ENCODE data around the gene SPATA16.
"Not testable (repeated sequence)": the region's sequence is repeated elsewhere in the genome, so short reads cannot be mapped to it uniquely, and the experiment has no call there.

SPATA16 gene

GRCh38 chr3:173140986-173141385, at the start of gene SPATA16:
Gene SPATA16, minus strand, starts transcription at chr3:173141235. Its CDS starts 23,504 bp downstream, at chr3:173117731.
- DNase-seq = no peak

DNA sequence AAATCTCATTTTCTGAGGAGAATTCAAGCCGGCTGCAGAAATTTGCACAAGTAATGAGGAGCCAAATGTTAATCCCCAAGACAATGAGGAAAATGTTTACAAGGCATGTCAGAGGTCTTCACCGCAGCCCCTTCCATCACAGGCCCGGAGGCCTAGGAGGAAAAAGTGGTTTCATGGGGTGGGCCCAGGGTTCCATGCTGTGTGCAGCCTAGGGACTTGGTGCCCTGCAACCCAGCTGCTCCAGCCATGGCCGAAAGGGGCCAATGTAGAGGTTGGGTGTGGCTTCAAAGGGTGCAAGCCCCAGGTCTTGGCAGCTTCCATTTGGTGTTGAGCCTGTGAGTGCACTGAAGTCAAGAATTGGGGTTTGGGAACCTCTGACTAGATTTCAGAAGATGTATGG, 42.0 kb upstream of the SPATA16 start:
- DNase-seq = not testable (repeated sequence)

GRCh38 chr3:173173652-173174051, 32.6 kb upstream of the SPATA16 start:
- DNase-seq = no peak

GRCh38 chr3:173159139-173159538, 18.1 kb upstream of the SPATA16 start:
- DNase-seq = not testable (repeated sequence)

- not testable (repeated sequence) for DNase-seq
Observed at GRCh38 chr3:173156533-173156932, 15.5 kb upstream of the SPATA16 start.

DNA sequence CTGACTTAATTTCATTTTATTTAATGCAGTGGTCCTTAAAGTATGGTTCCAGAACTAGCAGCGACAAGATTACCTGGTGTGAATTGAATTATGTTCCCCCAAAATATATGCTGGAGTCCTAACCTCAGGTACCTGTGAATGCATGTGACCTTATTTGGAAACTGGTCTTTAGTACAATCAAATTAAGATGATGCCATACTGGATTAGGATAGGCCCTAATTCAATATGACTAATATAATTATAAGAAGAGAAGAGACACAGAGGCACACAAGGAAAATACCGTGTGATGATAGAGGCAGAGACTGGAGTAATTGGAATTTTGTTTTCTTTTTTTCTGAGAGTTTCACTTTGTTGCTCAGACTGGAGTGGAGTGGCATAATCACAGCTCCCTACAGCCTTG, 12.6 kb upstream of the SPATA16 start:
- no peak for DNase-seq

GRCh38 chr3:173139420-173139819, 1.6 kb downstream of the SPATA16 start:
- no peak for DNase-seq

- DNase-seq = no peak
Observed at GRCh38 chr3:173138026-173138425, 3.0 kb downstream of the SPATA16 start.

DNA sequence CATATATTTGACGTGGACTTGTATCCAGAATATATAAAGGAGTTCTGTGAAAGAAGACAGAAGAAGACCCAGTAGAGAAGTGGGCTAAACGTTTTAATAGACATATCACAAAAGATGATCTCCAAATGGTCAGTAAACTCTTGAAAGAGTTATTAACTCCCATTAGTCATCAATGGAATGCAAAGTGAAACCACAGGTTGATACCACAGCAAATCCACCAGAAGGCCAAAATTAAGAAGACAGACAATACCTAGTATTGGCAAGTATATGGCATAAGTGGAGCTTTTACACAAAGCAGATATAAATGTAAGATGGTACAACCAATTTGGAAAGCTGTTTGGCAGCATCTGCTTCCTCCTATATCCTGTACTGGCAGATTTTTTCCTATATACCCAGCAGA, 6.0 kb downstream of the SPATA16 start:
- no peak for DNase-seq

DNA sequence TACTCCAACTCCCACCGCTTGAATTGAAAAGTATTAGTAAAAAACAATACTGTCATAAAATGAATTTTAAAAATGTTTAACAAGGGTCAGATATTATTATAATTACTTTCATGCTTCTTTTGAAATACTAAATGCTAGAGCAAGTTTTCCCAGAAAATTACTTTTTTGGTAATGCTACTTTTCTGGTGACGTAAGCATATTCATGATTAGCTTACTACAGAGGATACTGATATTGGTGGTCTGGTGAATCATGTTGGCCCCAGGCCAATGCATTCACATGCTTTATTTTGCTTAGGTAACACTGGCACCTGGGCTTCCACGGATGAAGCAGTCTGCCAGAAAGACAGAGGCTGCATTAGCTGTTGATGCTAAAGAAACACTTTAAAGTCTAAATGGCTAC, 12.4 kb downstream of the SPATA16 start:
- no peak for DNase-seq

- DNase-seq = no peak
Observed at GRCh38 chr3:173111321-173111720, 29.7 kb downstream of the SPATA16 start.

DNA sequence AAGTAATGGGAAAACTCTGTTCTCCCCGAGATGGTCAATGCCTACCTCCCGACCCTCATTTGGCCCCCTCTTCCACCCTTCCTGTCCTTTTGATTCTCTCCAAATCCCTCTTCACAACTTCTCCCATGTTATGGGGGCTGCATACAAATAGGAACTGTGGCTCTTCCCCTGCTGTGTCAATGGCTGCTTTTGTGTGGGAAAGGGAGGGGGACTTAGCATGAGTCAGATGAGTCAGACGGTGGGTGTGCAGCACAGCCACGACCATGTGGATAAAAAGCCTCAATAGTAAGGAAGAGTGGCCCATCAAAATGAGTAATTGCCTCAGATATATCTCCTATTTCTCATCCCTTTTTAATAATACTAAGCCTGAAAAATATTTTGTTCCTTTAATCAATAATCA, 31.9 kb downstream of the SPATA16 start:
- DNase-seq = no peak

GRCh38 chr3:173103469-173103868, 37.6 kb downstream of the SPATA16 start:
- DNase-seq = no peak

DNA sequence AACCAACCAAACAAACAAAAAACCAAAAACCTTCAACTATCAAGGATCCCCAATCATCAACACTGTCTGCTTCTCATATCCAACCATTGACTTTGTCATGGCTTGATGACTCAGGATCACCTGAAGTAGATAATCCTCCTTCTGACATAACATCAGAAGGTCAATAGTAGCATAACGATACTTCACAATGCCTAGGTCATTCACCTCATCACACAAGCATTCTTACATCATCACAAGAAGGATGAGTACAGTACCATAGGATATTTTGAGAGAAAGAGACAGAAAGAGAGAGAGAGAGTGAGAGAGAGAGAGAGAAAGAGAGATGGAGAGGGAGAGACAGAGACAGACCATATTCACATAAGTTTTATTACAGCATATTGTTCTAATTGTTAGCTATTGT, 42.1 kb downstream of the SPATA16 start:
- DNase-seq = no peak

DNA sequence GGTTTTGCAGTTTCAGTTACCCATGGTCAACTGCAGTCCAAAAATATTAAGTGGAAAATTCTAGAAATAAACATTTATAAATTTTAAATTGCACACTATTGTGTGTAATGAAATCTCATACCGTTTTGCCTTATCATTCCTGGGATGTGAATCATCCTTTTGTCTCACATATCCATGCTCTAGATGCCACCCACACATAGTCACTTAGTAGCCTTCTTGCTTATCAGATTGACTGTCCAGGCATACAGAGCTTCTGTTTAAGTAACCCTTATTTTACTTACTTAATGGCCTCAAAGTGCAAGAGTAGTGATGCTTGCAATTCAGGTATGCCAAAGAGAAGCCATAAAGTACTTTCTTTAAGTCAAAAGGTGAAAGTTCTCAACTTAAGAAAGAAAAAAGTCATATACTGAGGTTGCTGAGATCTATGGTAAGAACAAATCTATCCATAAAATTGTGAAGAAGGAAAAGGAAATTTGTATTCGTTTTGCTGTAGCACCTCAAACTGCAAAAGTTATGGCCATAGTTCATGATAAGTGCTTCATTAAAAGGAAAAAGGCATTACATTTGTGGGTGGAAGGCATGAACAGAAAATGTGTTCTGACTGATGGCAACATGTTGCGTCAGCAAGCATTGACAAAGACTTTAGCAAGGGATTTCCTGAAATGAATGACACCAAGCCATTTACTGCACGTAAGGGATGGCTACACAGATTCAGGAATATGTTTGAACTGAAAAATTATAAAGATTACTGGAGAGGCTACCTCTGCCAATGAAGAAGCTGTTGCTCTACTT, 43.8 kb downstream of the SPATA16 start:
- no peak for DNase-seq

DNA sequence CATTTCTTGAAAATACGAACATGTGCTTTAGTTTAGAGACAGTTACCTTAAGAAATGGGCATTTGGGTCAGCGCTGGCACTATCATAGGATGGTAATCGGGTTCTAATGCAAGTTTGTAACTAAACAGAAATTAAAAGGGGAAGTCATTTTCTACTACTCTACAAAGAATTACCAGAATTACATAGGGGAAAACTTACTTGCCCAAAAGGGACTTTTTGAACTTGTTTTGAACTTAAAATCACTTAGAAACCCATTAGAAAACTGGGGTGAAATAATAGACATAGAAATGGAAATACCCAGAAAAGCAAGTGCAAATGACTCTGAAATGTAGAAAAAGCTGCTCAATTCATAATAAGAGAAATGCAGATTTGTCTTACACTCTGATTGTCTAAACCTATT, 44.9 kb downstream of the SPATA16 start:
- no peak for DNase-seq

DNA sequence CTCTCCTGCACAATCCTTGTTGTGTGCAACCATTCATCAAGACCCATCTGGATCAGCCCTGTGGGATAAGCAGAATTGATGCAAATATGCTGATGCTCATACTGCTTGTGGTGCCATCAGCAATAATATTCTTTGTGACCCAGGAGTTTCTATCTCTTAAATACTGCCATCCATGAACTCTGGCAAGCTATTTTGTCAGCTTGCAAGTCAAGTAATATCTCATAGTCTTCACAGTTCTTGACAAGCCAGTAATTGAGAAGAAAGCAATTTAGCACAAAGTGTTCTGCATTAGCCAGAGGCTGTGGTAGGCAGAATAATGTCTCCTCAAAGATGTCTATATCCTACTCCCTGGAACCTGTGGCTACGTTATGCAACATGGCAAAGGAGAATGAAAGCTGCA, 49.0 kb downstream of the SPATA16 start:
- DNase-seq = no peak

- no peak for DNase-seq
Observed at GRCh38 chr3:173090492-173090891, 50.5 kb downstream of the SPATA16 start.

DNA sequence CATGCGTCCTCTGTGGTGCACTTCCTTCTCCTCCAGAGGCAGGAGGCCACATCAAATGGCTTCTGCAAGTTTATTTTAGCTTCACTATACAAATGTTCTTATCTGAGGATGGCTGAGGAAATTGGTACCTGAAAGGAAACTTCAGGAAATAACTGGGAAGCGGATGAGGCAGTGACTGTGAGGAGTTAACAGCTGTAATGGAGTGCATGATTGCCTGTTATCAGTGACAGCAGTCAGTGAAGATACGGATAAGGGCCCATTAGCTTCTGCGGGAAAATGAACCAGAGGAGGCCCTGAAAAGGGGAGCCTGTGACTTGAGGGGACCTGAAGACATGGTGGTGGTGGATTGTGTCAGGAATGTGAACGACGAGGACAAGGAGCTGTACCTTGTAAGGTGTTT, 51.8 kb downstream of the SPATA16 start:
- DNase-seq = no peak

- no peak for DNase-seq
Observed at GRCh38 chr3:173078525-173078924, 62.5 kb downstream of the SPATA16 start.

DNA sequence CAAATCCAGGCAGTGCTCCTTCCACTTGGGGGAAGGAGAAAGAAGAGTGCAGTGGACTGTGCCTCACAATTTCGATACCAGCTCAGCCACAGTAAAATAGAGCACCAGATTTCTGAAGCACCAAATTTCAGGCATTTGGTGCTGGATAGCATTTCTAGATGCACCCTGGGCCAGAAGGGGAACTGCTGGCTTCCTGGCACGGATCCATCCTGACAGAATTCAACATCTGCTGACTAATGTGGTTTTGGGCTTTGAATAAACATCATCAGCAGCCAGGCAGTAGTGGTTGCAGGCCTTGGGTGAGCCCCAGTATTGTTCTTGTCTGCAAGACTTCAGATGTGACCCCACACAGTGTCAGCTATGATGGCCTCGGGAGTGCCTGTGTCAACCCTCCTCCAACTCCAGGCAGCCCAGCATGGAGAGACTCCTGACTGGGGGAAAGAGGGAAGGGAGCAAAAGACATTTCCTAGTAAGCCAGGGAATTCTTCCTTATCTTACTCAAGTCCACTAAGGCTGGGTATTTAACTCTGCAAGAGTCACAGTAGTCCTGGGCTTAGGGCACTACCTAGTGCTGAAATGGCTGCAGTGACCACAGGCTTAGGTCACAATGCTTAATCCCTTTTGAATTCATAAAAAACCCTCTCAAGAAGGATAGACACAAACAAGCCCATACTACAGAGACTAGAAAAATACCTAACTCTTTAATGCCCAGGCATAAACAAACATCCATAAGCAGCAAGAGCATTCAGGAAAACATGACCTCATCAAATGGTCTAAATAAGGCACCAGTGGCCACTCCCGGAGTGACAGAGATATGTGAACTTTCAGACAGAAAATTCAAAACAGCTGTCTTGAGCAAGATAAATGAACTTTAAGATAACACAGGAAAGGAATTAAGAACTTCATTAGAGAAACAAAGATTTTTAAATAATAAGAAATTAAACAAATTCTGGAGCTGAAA, 74.7 kb downstream of the SPATA16 start:
- no peak for DNase-seq

DNA sequence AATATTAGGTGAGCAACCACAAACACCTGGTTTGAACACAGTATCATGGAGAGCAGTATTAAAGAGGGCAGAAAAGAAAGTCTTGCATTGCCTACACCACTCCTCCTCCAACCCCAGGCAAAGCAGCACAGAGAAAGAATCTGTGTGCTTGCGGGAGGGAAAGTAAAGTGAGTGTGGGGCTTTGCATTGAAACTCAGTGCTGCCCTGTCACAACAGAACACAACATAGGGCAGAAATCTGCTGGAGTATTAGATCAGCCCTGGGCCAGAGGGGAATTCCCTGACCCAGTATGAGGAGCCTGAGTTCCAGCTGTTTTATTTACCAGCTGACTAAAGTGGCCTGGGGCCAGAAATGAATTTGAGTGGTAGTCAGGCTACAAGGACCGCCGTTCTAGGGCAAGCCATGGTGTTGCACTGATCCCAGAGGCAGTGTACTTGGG, 75.5 kb downstream of the SPATA16 start:
- no peak for DNase-seq

DNA sequence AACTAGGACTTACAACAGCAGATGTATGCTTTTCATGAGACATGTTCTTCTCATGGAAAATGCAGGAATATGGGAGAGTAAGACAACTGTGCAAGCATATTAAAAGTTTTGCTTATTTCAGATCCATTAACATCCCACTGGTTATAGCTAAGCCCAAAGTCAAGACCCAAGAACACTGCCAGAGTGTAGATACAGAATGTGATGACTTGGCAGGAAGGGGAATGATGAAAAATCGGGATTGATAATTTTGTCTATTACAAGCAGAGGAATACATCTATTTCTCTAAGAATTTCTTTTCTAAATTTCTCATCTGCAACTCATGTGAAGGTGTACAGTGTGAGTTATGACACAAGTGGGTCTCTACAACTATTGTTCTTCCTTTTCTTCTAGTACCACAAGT, 76.4 kb downstream of the SPATA16 start:
- DNase-seq = no peak

GRCh38 chr3:173058229-173058628, 82.8 kb downstream of the SPATA16 start:
- no peak for DNase-seq
